SK-N-SH (cell line): ENCODE results near the gene IRAK4. TPM values are rescaled to one million over a fixed set of nuclear protein-coding genes. Genes with fewer than 3 reads are reported as not detected.
"Not testable (repeated sequence)": the region's sequence is repeated elsewhere in the genome, so short reads cannot be mapped to it uniquely, and the experiment has no call there.

Experiments
- CTCF ChIA-PET: fragments of 300-600, 350-600 bp; formaldehyde crosslinking; extraction: SDS; loops from one replicate; lab custom pipeline; 2021; lab: Yijun Ruan, JAX
- POLR2A ChIA-PET: fragments of 350-600 bp; sonication (Branson Sonifier 250); formaldehyde crosslinking; extraction: SDS; loops from one replicate; lab custom pipeline; 2020; ENCODE audit warnings: antibody characterized with exemption, inconsistent platforms; lab: Yijun Ruan, JAX
- DNase-seq: peaks from one replicate; pipeline ENCODE4 v3.0.0; 2012
- H2AFZ ChIP-seq: fragments of 200-600 bp; sonication (generic); 2 replicates; pipeline ENCODE4 v1.8.1; 2016; ENCODE audit warnings: antibody characterized with exemption, mild to moderate bottlenecking, low read depth
- H3F3A ChIP-seq: fragments of 200-600 bp; sonication (generic); replicated peaks from 2 replicates; pipeline ENCODE3; 2016; ENCODE audit warnings: antibody characterized with exemption, mild to moderate bottlenecking; ENCODE audit not compliant: insufficient read depth
- H3K27ac ChIP-seq, 2 experiments: fragments of 200-500 bp in 1 of 2; fragments of 200-600 bp in 1 of 2; sonication (Bioruptor generic) in 1 of 2; sonication (generic), shearing (Covaris generic) in 1 of 2; 2 replicates each; pipeline versions ENCODE4 v1.5.1 to v1.6.1; 2014 to 2016; ENCODE audit warnings: low read depth in 2 of 2, inconsistent platforms in 1 of 2, low read length in 1 of 2, mild to moderate bottlenecking in 1 of 2, mixed read lengths in 1 of 2
- H3K27me3 ChIP-seq: fragments of 200-600 bp; sonication (generic), shearing (Covaris generic); 2 replicates; pipeline ENCODE4 v1.6.1; 2016; ENCODE audit warnings: mixed run types; ENCODE audit not compliant: insufficient read depth
- H3K36me3 ChIP-seq, 2 experiments: fragments of 200-500 bp in 1 of 2; fragments of 200-600 bp in 1 of 2; sonication (Bioruptor generic) in 1 of 2; sonication (generic) in 1 of 2; replicated peaks in 1 of 2; 2 replicates each; pipeline versions ENCODE3 to v1.5.1; 2014 to 2016; ENCODE audit warnings: low read length in 1 of 2, mild to moderate bottlenecking in 1 of 2; ENCODE audit not compliant: insufficient read depth in 2 of 2, control insufficient read depth in 1 of 2
- H3K4me1 ChIP-seq, 2 experiments: fragments of 200-500 bp in 1 of 2; fragments of 200-600 bp in 1 of 2; sonication (Bioruptor generic) in 1 of 2; sonication (generic), shearing (Covaris generic) in 1 of 2; 2 replicates each; pipeline versions ENCODE4 v1.5.1 to v1.6.1; 2014 to 2016; ENCODE audit warnings: low read depth in 1 of 2, low read length in 1 of 2, mixed run types in 1 of 2; ENCODE audit not compliant: insufficient read depth in 2 of 2, control insufficient read depth in 1 of 2
- H3K4me2 ChIP-seq: fragments of 200-600 bp; sonication (generic), shearing (Covaris generic); 2 replicates; pipeline ENCODE4 v1.6.1; 2017; ENCODE audit warnings: mixed run types
- H3K4me3 ChIP-seq, 2 experiments: fragments of 200-500 bp in 1 of 2; fragments of 200-600 bp in 1 of 2; sonication (Bioruptor generic) in 1 of 2; sonication (generic), shearing (Covaris generic) in 1 of 2; 2 replicates each; pipeline versions ENCODE4 v1.5.1 to v1.8.1; 2014 to 2016; ENCODE audit warnings: low read depth in 2 of 2, inconsistent platforms in 1 of 2, low read length in 1 of 2, mild to moderate bottlenecking in 1 of 2, mixed read lengths in 1 of 2, moderate library complexity in 1 of 2
- H3K79me2 ChIP-seq: fragments of 200-600 bp; sonication (generic); 2 replicates; pipeline ENCODE4 v1.8.1; 2017; ENCODE audit warnings: mild to moderate bottlenecking; ENCODE audit not compliant: insufficient read depth
- H3K9ac ChIP-seq: fragments of 200-600 bp; sonication (generic); 2 replicates; pipeline ENCODE4 v1.6.1; 2017; ENCODE audit warnings: mixed run types
- H3K9me2 ChIP-seq: fragments of 200-600 bp; sonication (generic); 2 replicates; pipeline ENCODE4 v1.6.1; 2017; ENCODE audit warnings: mixed run types
- H3K9me3 ChIP-seq: fragments of 200-600 bp; sonication (generic); 2 replicates; pipeline ENCODE4 v1.6.1; 2017; ENCODE audit warnings: mixed run types, mild to moderate bottlenecking, moderate library complexity
- H4K20me1 ChIP-seq: fragments of 200-600 bp; sonication (generic); 2 replicates; pipeline ENCODE4 v1.6.1; 2017; ENCODE audit warnings: mild to moderate bottlenecking, mixed run types; ENCODE audit not compliant: insufficient read depth
- CHD2 ChIP-seq: fragments of 150-350 bp; IDR thresholded peaks from 2 replicates; pipeline ENCODE4 v1.6.1; 2018; ENCODE audit warnings: low read length; ENCODE audit not compliant: partially characterized antibody
- ELF1 ChIP-seq: IDR thresholded peaks from 2 replicates; pipeline ENCODE4 v1.4.0; 2012
- EP300 ChIP-seq, 2 experiments: IDR thresholded peaks; 2 replicates each; pipeline versions ENCODE4 v1.4.0 to v1.6.1; 2012; ENCODE audit warnings: borderline replicate concordance in 1 of 2, low read depth in 1 of 2, low read length in 1 of 2
- FOSL2 ChIP-seq: IDR thresholded peaks from 2 replicates; pipeline ENCODE4 v1.4.0; 2012; ENCODE audit warnings: low read depth, mild to moderate bottlenecking, moderate library complexity, borderline replicate concordance
- FOXM1 ChIP-seq: IDR thresholded peaks from 2 replicates; pipeline ENCODE4 v1.4.0; 2012; ENCODE audit warnings: low read depth, mild to moderate bottlenecking
- GABPA ChIP-seq: IDR thresholded peaks from 2 replicates; pipeline ENCODE4 v1.4.0; 2012; ENCODE audit warnings: low read depth, mild to moderate bottlenecking
- GATA2 ChIP-seq: sonication (generic); formaldehyde crosslinking; IDR thresholded peaks from 2 replicates; pipeline ENCODE4 v1.5.0; 2020; ENCODE audit warnings: mild to moderate bottlenecking, missing genetic modification reagents
- JUND ChIP-seq: IDR thresholded peaks from 2 replicates; pipeline ENCODE4 v1.4.0; 2012
- MEF2A ChIP-seq: IDR thresholded peaks from 2 replicates; pipeline ENCODE4 v1.4.0; 2012; ENCODE audit warnings: low read depth, borderline replicate concordance
- NRF1 ChIP-seq: IDR thresholded peaks from 2 replicates; pipeline ENCODE4 v1.6.1; 2012; ENCODE audit warnings: low read depth, mild to moderate bottlenecking, low read length
- POLR2AphosphoS5 ChIP-seq: IDR thresholded peaks from 2 replicates; pipeline ENCODE4 v1.6.1; 2012; ENCODE audit warnings: low read depth, low read length
- RAD21 ChIP-seq: IDR thresholded peaks from 2 replicates; pipeline ENCODE4 v1.6.1; 2012; ENCODE audit warnings: mild to moderate bottlenecking, low read length
- RCOR1 ChIP-seq: fragments of 150-350 bp; IDR thresholded peaks from 2 replicates; pipeline ENCODE4 v1.6.1; 2017; ENCODE audit warnings: antibody characterized with exemption, low read length
- RFX5 ChIP-seq: IDR thresholded peaks from 2 replicates; pipeline ENCODE4 v1.6.1; 2012; ENCODE audit warnings: mild to moderate bottlenecking, improper control_type of control experiment, low read length
- TEAD4 ChIP-seq: IDR thresholded peaks from 2 replicates; pipeline ENCODE4 v1.4.0; 2012; ENCODE audit warnings: mild to moderate bottlenecking, borderline replicate concordance; ENCODE audit not compliant: insufficient read depth
- YY1 ChIP-seq: IDR thresholded peaks from 2 replicates; pipeline ENCODE4 v1.4.0; 2012; ENCODE audit warnings: low read depth, mild to moderate bottlenecking
- WGBS: methylation state at CpG from one replicate; pipeline ENCODE4 v1.1.6; 2017; ENCODE audit warnings: low lambda C conversion rate; 5-methylcytosine and 5-hydroxymethylcytosine counted together
- polyA plus RNA-seq, 3 experiments: library from polyadenylated mRNA; depleted of rRNA; stranded (reverse); fragments of >200 nt; gene quantifications; 2 replicates each; pipeline ENCODE4 v1.2.3, GENCODE V29; 2012
- TF ChIP-seq, protein P1 (sequence below): IDR thresholded peaks from 2 replicates; pipeline ENCODE4 v1.6.1; 2012; ENCODE audit warnings: mild to moderate bottlenecking, low read depth, low read length, moderate library complexity
- TF ChIP-seq, protein P2 (sequence below): IDR thresholded peaks from 2 replicates; pipeline ENCODE4 v1.4.0; 2012; ENCODE audit warnings: low read depth, borderline replicate concordance
- TF ChIP-seq, protein P3 (sequence below): fragments of 150-350 bp; IDR thresholded peaks from 2 replicates; pipeline ENCODE4 v1.6.1; 2016; ENCODE audit warnings: mild to moderate bottlenecking, low read depth, low read length
- TF ChIP-seq, protein P4 (sequence below): fragments of 200-600 bp; sonication (generic); IDR thresholded peaks from 2 replicates; pipeline ENCODE4 v1.6.1; 2017; ENCODE audit warnings: antibody characterized with exemption, mild to moderate bottlenecking, moderate library complexity

IRAK4 gene
- polyA plus RNA-seq, 1 of the 3 experiments (the other 2 are of a cell fraction): 5.1 TPM

DNA sequence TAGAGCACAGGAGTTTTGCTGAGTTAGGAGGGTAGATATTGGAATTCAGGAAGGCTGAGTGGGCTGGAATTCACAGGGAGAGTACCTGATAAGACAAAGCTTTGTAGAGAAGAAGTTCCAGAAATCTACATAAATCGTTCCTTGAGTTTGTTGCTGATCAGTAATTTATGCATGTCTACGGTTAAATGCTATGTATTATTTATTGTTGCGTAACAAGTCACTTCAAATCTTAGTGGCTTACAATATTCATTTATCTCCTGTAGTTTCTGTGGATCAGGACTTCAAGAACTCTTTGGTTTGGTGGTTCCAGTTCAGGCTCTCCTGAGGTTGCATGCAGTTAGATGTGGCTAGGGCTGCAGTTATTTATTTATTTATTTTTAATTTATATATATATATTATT lies 7.9 kb upstream of the IRAK4 start (continued):
- TF ChIP-seq CHD2 (no peak), ELF1 (no peak), YY1 (no peak)
- TF ChIP-seq, all 33 proteins: peak for 0

DNA sequence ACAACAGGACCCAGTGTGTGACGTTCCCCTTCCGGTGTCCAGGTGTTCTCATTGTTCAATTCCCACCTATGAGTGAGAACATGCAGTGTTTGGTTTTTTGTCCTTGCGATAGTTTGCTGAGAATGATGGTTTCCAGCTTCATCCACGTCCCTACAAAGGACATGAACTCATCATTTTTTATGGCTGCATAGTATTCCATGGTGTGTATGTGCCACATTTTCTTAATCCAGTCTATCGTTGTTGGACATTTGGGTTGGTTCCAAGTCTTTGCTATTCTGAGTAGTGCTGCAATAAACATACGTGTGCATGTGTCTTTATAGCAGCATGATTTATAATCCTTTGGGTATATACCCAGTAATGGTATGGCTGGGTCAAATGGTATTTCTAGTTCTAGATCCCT lies 7.4 kb upstream of the IRAK4 start:
- H3K9me3 ChIP-seq, POLR2A ChIA-PET, H3K79me2 ChIP-seq, H4K20me1 ChIP-seq, H3F3A ChIP-seq, DNase-seq, CTCF ChIA-PET, H3K9ac ChIP-seq, H3K4me1 ChIP-seq, H3K27me3 ChIP-seq, H3K4me3 ChIP-seq, H2AFZ ChIP-seq, H3K9me2 ChIP-seq, H3K4me2 ChIP-seq, H3K27ac ChIP-seq: not testable (repeated sequence)
- whole genome bisulfite sequencing: 98% methylated on average over 6 of the region's 6 CpGs
- H3K36me3 ChIP-seq: peaks cover 7 to 28% of the 10 kb centered on the region in 2 experiments

DNA sequence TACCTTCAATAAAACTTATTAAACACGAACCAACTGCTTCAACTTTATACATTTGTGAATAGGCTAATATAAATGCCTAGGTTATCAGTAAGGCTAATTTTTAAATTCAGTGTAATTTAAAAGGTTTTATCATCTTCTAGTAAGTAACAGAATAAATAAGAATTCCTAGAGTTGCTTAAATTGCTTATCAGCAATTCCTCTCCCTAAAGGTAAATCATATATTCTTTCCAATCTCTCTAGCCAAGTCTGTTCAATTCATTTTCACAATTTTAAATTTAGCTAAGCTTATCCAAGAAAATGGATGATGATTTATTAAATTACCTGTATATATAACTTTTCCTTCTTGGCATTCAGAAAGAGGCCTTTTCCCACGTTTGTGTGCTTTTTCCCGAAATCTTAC lies 4.7 kb upstream of the IRAK4 start:
- H2AFZ ChIP-seq: no peak overlapping the region
- ChIA-PET CTCF (interaction anchor here (1.2 to 1.8 kb wide), 2 partner anchors 23 to 129 kb away, joined by 7 to 8 read pairs; no protein-coding TSS in a partner anchor), POLR2A (no interaction called here)
- no peaks in the 10 kb centered on the region for H3F3A ChIP-seq
- no peak for DNase-seq
- H3K79me2 ChIP-seq: peaks cover 21% of the 10 kb centered on the region
- TF ChIP-seq CHD2 (no peak), TEAD4 (no peak), EP300 (IDR thresholded peaks at IDR 0.05; ENCODE audit: borderline replicate concordance in 1 of 2, low read depth in 1 of 2, low read length in 1 of 2) (no peak), RFX5 (no peak), FOXM1 (no peak), RAD21 (no peak), JUND (no peak), MEF2A (no peak), NRF1 (no peak), FOSL2 (no peak), GABPA (no peak), ELF1 (no peak), RCOR1 (no peak), GATA2 (no peak), POLR2AphosphoS5 (no peak)
- TF ChIP-seq, protein P1, sequence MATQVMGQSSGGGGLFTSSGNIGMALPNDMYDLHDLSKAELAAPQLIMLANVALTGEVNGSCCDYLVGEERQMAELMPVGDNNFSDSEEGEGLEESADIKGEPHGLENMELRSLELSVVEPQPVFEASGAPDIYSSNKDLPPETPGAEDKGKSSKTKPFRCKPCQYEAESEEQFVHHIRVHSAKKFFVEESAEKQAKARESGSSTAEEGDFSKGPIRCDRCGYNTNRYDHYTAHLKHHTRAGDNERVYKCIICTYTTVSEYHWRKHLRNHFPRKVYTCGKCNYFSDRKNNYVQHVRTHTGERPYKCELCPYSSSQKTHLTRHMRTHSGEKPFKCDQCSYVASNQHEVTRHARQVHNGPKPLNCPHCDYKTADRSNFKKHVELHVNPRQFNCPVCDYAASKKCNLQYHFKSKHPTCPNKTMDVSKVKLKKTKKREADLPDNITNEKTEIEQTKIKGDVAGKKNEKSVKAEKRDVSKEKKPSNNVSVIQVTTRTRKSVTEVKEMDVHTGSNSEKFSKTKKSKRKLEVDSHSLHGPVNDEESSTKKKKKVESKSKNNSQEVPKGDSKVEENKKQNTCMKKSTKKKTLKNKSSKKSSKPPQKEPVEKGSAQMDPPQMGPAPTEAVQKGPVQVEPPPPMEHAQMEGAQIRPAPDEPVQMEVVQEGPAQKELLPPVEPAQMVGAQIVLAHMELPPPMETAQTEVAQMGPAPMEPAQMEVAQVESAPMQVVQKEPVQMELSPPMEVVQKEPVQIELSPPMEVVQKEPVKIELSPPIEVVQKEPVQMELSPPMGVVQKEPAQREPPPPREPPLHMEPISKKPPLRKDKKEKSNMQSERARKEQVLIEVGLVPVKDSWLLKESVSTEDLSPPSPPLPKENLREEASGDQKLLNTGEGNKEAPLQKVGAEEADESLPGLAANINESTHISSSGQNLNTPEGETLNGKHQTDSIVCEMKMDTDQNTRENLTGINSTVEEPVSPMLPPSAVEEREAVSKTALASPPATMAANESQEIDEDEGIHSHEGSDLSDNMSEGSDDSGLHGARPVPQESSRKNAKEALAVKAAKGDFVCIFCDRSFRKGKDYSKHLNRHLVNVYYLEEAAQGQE: no peak
- TF ChIP-seq, protein P2, sequence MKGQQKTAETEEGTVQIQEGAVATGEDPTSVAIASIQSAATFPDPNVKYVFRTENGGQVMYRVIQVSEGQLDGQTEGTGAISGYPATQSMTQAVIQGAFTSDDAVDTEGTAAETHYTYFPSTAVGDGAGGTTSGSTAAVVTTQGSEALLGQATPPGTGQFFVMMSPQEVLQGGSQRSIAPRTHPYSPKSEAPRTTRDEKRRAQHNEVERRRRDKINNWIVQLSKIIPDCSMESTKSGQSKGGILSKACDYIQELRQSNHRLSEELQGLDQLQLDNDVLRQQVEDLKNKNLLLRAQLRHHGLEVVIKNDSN: no peak
- TF ChIP-seq, protein P3, sequence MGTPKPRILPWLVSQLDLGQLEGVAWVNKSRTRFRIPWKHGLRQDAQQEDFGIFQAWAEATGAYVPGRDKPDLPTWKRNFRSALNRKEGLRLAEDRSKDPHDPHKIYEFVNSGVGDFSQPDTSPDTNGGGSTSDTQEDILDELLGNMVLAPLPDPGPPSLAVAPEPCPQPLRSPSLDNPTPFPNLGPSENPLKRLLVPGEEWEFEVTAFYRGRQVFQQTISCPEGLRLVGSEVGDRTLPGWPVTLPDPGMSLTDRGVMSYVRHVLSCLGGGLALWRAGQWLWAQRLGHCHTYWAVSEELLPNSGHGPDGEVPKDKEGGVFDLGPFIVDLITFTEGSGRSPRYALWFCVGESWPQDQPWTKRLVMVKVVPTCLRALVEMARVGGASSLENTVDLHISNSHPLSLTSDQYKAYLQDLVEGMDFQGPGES: no peak
- TF ChIP-seq, protein P4, sequence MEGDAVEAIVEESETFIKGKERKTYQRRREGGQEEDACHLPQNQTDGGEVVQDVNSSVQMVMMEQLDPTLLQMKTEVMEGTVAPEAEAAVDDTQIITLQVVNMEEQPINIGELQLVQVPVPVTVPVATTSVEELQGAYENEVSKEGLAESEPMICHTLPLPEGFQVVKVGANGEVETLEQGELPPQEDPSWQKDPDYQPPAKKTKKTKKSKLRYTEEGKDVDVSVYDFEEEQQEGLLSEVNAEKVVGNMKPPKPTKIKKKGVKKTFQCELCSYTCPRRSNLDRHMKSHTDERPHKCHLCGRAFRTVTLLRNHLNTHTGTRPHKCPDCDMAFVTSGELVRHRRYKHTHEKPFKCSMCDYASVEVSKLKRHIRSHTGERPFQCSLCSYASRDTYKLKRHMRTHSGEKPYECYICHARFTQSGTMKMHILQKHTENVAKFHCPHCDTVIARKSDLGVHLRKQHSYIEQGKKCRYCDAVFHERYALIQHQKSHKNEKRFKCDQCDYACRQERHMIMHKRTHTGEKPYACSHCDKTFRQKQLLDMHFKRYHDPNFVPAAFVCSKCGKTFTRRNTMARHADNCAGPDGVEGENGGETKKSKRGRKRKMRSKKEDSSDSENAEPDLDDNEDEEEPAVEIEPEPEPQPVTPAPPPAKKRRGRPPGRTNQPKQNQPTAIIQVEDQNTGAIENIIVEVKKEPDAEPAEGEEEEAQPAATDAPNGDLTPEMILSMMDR: no peak
- WGBS: 95% methylated on average over 3 of the region's 3 CpGs
- H3K27ac ChIP-seq: no peak overlapping the region
- H3K4me3 ChIP-seq: no peak overlapping the region
- H3K9me2 ChIP-seq: no peaks in the 10 kb centered on the region
- H3K4me2 ChIP-seq: no peak overlapping the region
- H3K9ac ChIP-seq: no peak overlapping the region
- peaks cover 7 to 27% of the 10 kb centered on the region in 2 experiments for H3K36me3 ChIP-seq
- no peaks in the 10 kb centered on the region for H3K27me3 ChIP-seq
- peaks cover 3 to 5% of the 10 kb centered on the region in 2 experiments; a peak in 2 of 4 replicates for H3K4me1 ChIP-seq
- no peaks in the 10 kb centered on the region for H3K9me3 ChIP-seq
- H4K20me1 ChIP-seq: no peaks in the 10 kb centered on the region
